GM12891 (cell line): ENCODE measurements around the gene ENOX1.

ENCODE experiments used
- PAX5 ChIP-seq: IDR thresholded peaks from 2 replicates; pipeline ENCODE4 v1.6.1; 2011; ENCODE audit warnings: low read length, moderate library complexity, mild to moderate bottlenecking; ENCODE audit not compliant: insufficient read depth, severe bottlenecking
- POLR2A ChIP-seq: IDR thresholded peaks from 2 replicates; pipeline ENCODE4 v1.6.1; 2011; ENCODE audit warnings: low read depth, low read length, control low read depth
- POLR2AphosphoS5 ChIP-seq: IDR thresholded peaks from 2 replicates; pipeline ENCODE4 v1.6.1; 2011; ENCODE audit warnings: low read depth, low read length, control low read depth
- POU2F2 ChIP-seq: IDR thresholded peaks from 2 replicates; pipeline ENCODE4 v1.6.1; 2011; ENCODE audit warnings: low read depth, mild to moderate bottlenecking, control low read depth, low read length, moderate library complexity
- SPI1 ChIP-seq: IDR thresholded peaks from 2 replicates; pipeline ENCODE4 v1.6.1; 2011; ENCODE audit warnings: low read depth, low read length, control low read depth
- TAF1 ChIP-seq: IDR thresholded peaks from 2 replicates; pipeline ENCODE4 v1.6.1; 2011; ENCODE audit warnings: low read depth, low read length, control low read depth

- TF ChIP-seq TAF1 (no peak), POLR2A (no peak), PAX5 (no peak), POLR2AphosphoS5 (no peak), SPI1 (no peak), POU2F2 (no peak)
These were observed 385.4 kb downstream of the ENOX1 start for GRCh38 chr13:43401361-43401760.
